WERI-Rb-1 (cell line): ENCODE results near the gene SLC10A7.
"Not testable (repeated sequence)": the region's sequence is repeated elsewhere in the genome, so short reads cannot be mapped to it uniquely, and the experiment has no call there.

Experiments used
- DNase-seq: peaks from one replicate; pipeline ENCODE4 v3.0.0-alpha.2; 2020
- H3K27ac ChIP-seq: fragments of 250-450 bp; sonication (Bioruptor Pico); 2 replicates; pipeline ENCODE4 v1.5.1; 2020; ENCODE audit warnings: mild to moderate bottlenecking, moderate library complexity
- H3K27me3 ChIP-seq: fragments of 250-450 bp; sonication (Bioruptor Pico); 2 replicates; pipeline ENCODE4 v1.5.1; 2021; ENCODE audit warnings: mild to moderate bottlenecking, low read depth, moderate library complexity; ENCODE audit not compliant: insufficient read depth, severe bottlenecking
- H3K36me3 ChIP-seq: fragments of 250-450 bp; sonication (Bioruptor Pico); 2 replicates; pipeline ENCODE4 v1.5.1; 2020; ENCODE audit warnings: mild to moderate bottlenecking, moderate library complexity
- H3K4me3 ChIP-seq: 2 replicates; pipeline ENCODE4 v1.5.1; 2011; ENCODE audit warnings: low read depth, mild to moderate bottlenecking, control low read depth, low read length
- H3K9me3 ChIP-seq: fragments of 250-450 bp; sonication (Bioruptor Pico); 2 replicates; pipeline ENCODE4 v1.5.1; 2021; ENCODE audit warnings: mild to moderate bottlenecking, moderate library complexity; ENCODE audit not compliant: severe bottlenecking
- TF ChIP-seq, protein P1 (sequence below): IDR thresholded peaks from 2 replicates; pipeline ENCODE4 v1.5.1; 2011; ENCODE audit warnings: low read depth, mild to moderate bottlenecking, control low read depth, inconsistent platforms, low read length

The SLC10A7 gene

GRCh38 chr4:146370841-146371240 lies 150.9 kb downstream of the SLC10A7 start:
- no peaks in the 10 kb centered on the region for H3K27me3 ChIP-seq
- H3K27ac ChIP-seq: no peak overlapping the region
- no peak overlapping the region for H3K4me3 ChIP-seq
- TF ChIP-seq, protein P1, sequence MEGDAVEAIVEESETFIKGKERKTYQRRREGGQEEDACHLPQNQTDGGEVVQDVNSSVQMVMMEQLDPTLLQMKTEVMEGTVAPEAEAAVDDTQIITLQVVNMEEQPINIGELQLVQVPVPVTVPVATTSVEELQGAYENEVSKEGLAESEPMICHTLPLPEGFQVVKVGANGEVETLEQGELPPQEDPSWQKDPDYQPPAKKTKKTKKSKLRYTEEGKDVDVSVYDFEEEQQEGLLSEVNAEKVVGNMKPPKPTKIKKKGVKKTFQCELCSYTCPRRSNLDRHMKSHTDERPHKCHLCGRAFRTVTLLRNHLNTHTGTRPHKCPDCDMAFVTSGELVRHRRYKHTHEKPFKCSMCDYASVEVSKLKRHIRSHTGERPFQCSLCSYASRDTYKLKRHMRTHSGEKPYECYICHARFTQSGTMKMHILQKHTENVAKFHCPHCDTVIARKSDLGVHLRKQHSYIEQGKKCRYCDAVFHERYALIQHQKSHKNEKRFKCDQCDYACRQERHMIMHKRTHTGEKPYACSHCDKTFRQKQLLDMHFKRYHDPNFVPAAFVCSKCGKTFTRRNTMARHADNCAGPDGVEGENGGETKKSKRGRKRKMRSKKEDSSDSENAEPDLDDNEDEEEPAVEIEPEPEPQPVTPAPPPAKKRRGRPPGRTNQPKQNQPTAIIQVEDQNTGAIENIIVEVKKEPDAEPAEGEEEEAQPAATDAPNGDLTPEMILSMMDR: no peak
- H3K36me3 ChIP-seq: no peaks in the 10 kb centered on the region
- no peak for DNase-seq
- no peaks in the 10 kb centered on the region for H3K9me3 ChIP-seq

GRCh38 chr4:146369446-146369845 lies 152.3 kb downstream of the SLC10A7 start:
- no peak overlapping the region for H3K27ac ChIP-seq

GRCh38 chr4:146368209-146368608 lies 153.5 kb downstream of the SLC10A7 start:
- no peak overlapping the region for H3K27ac ChIP-seq
- TF ChIP-seq, protein P1: no peak
- H3K27me3 ChIP-seq: no peaks in the 10 kb centered on the region
- no peaks in the 10 kb centered on the region for H3K9me3 ChIP-seq
- no peak for DNase-seq
- no peak overlapping the region for H3K4me3 ChIP-seq
- no peaks in the 10 kb centered on the region for H3K36me3 ChIP-seq

More at GRCh38 chr4:146369446-146369845, 152.3 kb downstream of the SLC10A7 start:
- TF ChIP-seq, protein P1: no peak
- H3K36me3 ChIP-seq: no peaks in the 10 kb centered on the region
- no peaks in the 10 kb centered on the region for H3K9me3 ChIP-seq
- no peaks in the 10 kb centered on the region for H3K27me3 ChIP-seq
- no peak for DNase-seq
- H3K4me3 ChIP-seq: no peak overlapping the region

DNA sequence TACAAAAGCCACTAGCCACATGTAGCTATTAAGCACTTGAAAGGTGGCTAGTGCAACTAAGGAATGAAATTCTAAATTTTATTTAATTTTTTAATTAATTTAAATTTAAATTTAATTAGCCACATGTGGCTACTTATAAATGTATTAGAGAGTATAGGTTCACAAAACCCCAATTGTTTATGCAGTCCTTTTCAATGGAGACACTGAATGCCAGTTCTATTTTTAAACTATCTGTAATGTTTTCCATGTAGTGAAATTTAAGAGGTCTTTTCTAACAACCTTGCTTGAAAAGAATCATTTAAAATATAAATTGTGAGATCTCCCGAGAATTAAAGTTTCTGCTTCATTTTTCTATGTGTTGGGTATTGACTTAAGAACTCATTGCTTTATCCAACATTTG lies 154.4 kb downstream of the SLC10A7 start:
- H3K4me3 ChIP-seq: no peak overlapping the region
- no peaks in the 10 kb centered on the region for H3K27me3 ChIP-seq
- no peak for DNase-seq
- H3K27ac ChIP-seq: no peak overlapping the region
- H3K9me3 ChIP-seq: no peaks in the 10 kb centered on the region
- H3K36me3 ChIP-seq: no peaks in the 10 kb centered on the region
- TF ChIP-seq, protein P1: no peak

DNA sequence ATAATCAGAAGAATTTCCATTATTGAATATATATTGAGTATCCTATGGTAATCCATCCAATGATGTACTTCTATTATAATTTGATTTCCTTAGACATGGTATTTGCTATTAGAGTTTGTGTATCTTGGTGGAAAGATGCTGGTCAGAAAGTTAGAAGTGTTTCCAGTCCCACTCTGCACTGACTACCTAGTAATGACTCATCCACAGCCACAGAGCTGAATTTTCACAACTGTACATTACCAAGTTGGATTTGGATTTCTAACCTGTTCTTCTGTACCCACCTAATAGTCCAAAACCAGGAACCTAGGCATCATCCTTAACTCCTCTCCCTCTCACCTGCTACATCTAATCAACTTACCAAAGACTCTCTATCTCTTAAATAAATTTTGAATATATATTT lies 162.0 kb downstream of the SLC10A7 start:
- TF ChIP-seq, protein P1: no peak
- Histone ChIP-seq H3K27ac (no peak overlapping the region), H3K27me3 (no peaks in the 10 kb centered on the region), H3K36me3 (no peaks in the 10 kb centered on the region), H3K4me3 (no peak overlapping the region), H3K9me3 (no peaks in the 10 kb centered on the region)
- DNase-seq: no peak

DNA sequence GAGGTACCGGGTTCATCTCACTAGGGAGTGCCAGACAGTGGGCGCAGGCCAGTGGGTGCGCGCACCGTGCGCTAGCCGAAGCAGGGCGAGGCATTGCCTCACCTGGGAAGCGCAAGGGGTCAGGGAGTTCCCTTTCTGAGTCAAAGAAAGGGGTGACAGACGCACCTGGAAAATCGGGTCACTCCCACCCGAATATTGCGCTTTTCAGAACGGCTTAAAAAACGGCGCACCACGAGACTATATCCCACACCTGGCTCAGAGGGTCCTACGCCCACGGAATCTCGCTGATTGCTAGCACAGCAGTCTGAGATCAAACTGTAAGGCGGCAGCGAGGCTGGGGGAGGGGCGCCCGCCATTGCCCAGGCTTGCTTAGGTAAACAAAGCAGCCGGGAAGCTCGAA lies 171.6 kb downstream of the SLC10A7 start:
- not testable (repeated sequence) for H3K4me3 ChIP-seq

More for the DNA sequence above, 171.6 kb downstream of the SLC10A7 start:
- not testable (repeated sequence) for H3K36me3 ChIP-seq, H3K9me3 ChIP-seq, H3K27ac ChIP-seq, H3K27me3 ChIP-seq, DNase-seq
